ENCODE measurements around the gene CLVS2. TPM values are rescaled to one million over a fixed set of nuclear protein-coding genes. Genes with fewer than 3 reads are reported as not detected.

CLVS2 gene
- total RNA-seq, 2 donors from 2014 or later, result 0.06 to 0.14 TPM

GRCh38 chr6:123105561-123105960 is 109.5 kb downstream of the CLVS2 start:
- ATAC-seq, result no peak
- no peak for DNase-seq
- intact Hi-C loops (cut with DNase I, micrococcal nuclease), result no loop called here

DNA sequence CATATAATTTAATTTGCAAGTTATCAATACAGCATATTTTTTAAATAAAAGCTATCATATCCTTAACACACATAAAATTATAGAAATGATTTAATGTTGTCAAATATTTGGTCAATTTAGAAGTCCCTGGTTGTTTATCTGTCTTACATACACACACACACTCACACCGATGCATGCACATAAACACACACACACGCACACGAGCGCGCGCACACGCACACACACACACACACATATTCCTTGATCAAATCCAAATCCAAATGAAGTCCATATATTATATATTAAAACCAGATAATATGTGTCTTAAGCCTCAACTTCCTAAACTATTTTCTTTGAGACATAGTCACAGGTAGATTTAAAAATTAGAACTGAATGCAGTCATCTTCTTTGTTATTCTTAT is 120.3 kb downstream of the CLVS2 start:
- ATAC-seq (no peak), DNase-seq (no peak)
- intact Hi-C loops (cut with DNase I, micrococcal nuclease), result no loop called here

DNA sequence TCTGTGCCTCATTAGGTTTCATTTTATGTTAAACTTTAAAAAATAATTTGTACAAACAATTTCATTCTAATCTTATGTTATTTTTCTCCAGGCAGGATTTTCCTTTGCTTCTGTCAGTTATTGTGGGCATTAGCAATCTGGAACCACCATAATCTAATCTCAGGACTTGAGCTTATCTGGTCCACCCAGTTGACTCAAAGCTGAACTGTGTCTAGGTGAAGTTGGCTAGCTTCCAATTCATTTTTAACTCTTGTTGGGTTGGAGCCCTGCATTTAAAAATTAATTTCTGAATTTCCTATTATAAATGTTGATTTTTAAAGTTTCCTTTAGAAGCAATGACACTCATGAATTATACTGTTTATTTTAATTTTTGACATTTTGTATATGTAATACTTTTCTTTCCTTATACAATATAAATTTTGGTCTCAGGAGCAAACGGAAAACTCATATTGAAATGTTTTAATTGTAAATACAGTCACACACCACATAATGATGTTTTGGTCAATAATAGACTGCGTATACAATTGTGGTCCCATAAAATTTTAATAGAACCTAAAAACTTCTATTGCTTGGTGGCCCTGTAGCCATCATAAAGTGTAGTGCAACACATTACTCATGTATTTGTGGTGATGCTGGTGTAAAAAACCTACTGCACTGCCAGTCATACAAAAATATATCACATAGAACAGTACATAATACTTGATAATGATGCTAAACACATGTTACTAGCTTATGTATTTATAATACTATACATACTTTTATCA is 121.3 kb downstream of the CLVS2 start:
- DNase-seq (no peak), ATAC-seq (no peak)
- intact Hi-C loops (cut with DNase I, micrococcal nuclease), result no loop called here

GRCh38 chr6:123118811-123119210 is 122.8 kb downstream of the CLVS2 start:
- intact Hi-C loops (cut with DNase I, micrococcal nuclease), result no loop called here
- ATAC-seq (no peak), DNase-seq (no peak)

Other genes starting within 250 kb of the CLVS2 start
- not detected for gene FABP7, start 216.5 kb upstream of the CLVS2 start, total RNA-seq
- 100 to 1,000 TPM; 129 to 186 TPM for gene SMPDL3A, start 207.0 kb upstream of the CLVS2 start, total RNA-seq

Measured in left colon (tissue), 2 donors.